ENCODE results near the gene GRIK4.

DNA sequence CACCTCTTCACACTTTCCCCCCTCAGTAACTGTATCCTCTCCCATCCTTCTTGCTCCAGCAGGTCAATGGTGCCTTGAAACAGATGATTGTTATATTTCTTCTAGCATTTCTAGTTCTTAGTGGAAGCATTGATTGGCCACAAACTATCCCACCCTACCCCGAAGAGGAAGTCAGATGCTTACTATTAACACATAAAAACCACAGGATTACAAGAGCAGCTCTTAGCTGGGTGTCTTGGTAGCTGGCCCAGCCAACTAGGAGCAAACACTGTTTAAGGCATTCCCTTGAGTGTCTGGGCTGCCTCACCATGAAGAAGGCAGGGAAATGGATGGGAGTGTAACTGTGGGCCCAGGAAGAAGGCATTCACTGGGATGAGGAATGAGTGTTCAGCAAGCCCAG lies 176.6 kb downstream of the GRIK4 start:
- TF ChIP-seq, protein P1, sequence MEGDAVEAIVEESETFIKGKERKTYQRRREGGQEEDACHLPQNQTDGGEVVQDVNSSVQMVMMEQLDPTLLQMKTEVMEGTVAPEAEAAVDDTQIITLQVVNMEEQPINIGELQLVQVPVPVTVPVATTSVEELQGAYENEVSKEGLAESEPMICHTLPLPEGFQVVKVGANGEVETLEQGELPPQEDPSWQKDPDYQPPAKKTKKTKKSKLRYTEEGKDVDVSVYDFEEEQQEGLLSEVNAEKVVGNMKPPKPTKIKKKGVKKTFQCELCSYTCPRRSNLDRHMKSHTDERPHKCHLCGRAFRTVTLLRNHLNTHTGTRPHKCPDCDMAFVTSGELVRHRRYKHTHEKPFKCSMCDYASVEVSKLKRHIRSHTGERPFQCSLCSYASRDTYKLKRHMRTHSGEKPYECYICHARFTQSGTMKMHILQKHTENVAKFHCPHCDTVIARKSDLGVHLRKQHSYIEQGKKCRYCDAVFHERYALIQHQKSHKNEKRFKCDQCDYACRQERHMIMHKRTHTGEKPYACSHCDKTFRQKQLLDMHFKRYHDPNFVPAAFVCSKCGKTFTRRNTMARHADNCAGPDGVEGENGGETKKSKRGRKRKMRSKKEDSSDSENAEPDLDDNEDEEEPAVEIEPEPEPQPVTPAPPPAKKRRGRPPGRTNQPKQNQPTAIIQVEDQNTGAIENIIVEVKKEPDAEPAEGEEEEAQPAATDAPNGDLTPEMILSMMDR (conservative IDR thresholded peaks at IDR 0.05 in 1 of 2, IDR thresholded peaks at IDR 0.05 in 1 of 2; ENCODE audit: extremely low read depth in 1 of 2, insufficient read depth in 1 of 2, low read depth in 1 of 2, low read length in 2 of 2), result no peak
- TF ChIP-seq EZH2 (IDR thresholded peaks at IDR 0.05; ENCODE audit: borderline replicate concordance, low read length), result no peak

All from mammary epithelial cell (primary cell).